Uterus (tissue), 4 donors: ENCODE data around the gene SIK1. TPM values are rescaled to one million over a fixed set of nuclear protein-coding genes. Genes with fewer than 3 reads are reported as not detected.
"Not testable (repeated sequence)": the region's sequence is repeated elsewhere in the genome, so short reads cannot be mapped to it uniquely, and the experiment has no call there.

Experiments
- DNase-seq, 2 donors: peaks; one replicate each; pipeline ENCODE4 v3.0.0-alpha.2; 2019 to 2020
- H3K27ac ChIP-seq, 2 donors: fragments of 200-600 bp; sonication (generic); 1 replicate in 1 of 2; 2 replicates in 1 of 2; pipeline ENCODE4 v1.5.1; 2016 to 2018
- H3K27me3 ChIP-seq, 2 donors: fragments of 200-600 bp; sonication (generic); one replicate each; pipeline ENCODE4 v1.5.1; 2018 to 2019; ENCODE audit warnings: control low read depth in 1 of 2
- H3K36me3 ChIP-seq, 2 donors: fragments of 200-600 bp; sonication (generic); one replicate each; pipeline ENCODE4 v1.5.1; 2019; ENCODE audit warnings: control low read depth in 1 of 2
- H3K4me1 ChIP-seq, 2 donors: fragments of 200-600 bp; sonication (generic); one replicate each; pipeline ENCODE4 v1.5.1; 2018 to 2019; ENCODE audit warnings: control low read depth in 1 of 2
- H3K4me3 ChIP-seq, 2 donors: fragments of 200-600 bp; sonication (generic); 1 replicate in 1 of 2; 2 replicates in 1 of 2; pipeline ENCODE4 v1.5.1; 2018 to 2019; ENCODE audit warnings: mild to moderate bottlenecking in 1 of 2
- H3K9me3 ChIP-seq, 2 donors: fragments of 200-600 bp; sonication (generic); one replicate each; pipeline ENCODE4 v1.5.1; 2019; ENCODE audit warnings: control low read depth in 1 of 2
- intact Hi-C: fragments of 100-400 bp; cut with DNase I; formaldehyde crosslinking; loops from one replicate; pipeline ENCODE4 v1.15.1; 2023; ENCODE audit warnings: low total_unique reads
- total RNA-seq, 4 donors: library from RNA; depleted of rRNA in 3 of 4; stranded (reverse); fragments of >200 nt in 3 of 4; gene quantifications; one replicate each; pipeline versions ENCODE4 v1.1.0 to v1.2.4, GENCODE V29; 2014 to 2023
- donor health status: DM: yes; HTN: yes; CAD: no.

SIK1 gene
- total RNA-seq, 4 donors from 2014 or later, result 4.4 to 64.4 (median 6.9) TPM

DNA sequence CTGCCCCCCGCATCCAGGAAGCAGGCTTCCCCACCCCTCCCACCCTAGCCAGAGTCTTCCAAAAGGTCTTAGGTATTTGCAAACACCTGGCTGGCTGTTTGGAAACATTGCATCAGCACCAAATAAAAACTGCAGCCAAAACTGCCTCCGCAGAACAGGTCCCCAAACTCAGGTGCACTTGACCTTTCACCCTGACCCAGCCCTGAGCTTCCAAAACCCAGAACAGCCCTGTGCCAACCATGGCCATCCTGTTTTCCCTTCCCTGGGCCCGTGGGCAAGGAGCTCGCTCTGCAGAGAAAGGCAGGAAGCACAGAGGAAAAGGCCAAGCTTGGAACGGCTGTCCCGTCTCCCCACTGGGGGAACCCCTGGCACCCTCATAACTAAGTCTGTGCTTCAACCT is 2.0 kb upstream of the SIK1 start:
- H3K27ac ChIP-seq, H3K4me3 ChIP-seq, H3K4me1 ChIP-seq, H3K36me3 ChIP-seq, H3K27me3 ChIP-seq, DNase-seq, intact Hi-C loops, H3K9me3 ChIP-seq: not testable (repeated sequence)

GRCh38 chr21:43427242-43427559 is 270 bp upstream of the SIK1 start:
- intact Hi-C loops, H3K36me3 ChIP-seq, H3K4me3 ChIP-seq, H3K27me3 ChIP-seq, DNase-seq, H3K27ac ChIP-seq, H3K9me3 ChIP-seq, H3K4me1 ChIP-seq: not testable (repeated sequence)

DNA sequence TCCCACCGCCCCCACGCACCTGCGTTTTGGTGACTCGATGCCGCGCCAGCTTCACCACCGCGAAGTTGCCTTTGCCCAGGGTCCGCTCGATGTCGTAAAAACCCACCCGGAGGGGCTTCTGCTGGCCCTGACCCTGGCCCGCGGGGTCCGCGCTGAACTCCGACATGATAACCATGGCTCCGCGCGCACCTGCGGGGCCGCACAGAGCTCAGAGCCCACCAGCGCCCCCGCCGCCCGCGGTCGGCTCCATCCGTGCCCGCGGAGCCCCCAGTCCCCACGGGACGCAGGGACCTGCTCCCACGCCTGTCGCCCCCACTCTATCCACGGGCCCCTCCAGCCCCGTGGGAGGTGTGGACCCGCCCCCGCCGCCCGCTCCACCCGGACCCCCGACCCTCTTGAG is 927 bp downstream of the SIK1 start:
- intact Hi-C loops, H3K27ac ChIP-seq, H3K27me3 ChIP-seq, H3K4me3 ChIP-seq, H3K4me1 ChIP-seq, DNase-seq, H3K9me3 ChIP-seq, H3K36me3 ChIP-seq: not testable (repeated sequence)

DNA sequence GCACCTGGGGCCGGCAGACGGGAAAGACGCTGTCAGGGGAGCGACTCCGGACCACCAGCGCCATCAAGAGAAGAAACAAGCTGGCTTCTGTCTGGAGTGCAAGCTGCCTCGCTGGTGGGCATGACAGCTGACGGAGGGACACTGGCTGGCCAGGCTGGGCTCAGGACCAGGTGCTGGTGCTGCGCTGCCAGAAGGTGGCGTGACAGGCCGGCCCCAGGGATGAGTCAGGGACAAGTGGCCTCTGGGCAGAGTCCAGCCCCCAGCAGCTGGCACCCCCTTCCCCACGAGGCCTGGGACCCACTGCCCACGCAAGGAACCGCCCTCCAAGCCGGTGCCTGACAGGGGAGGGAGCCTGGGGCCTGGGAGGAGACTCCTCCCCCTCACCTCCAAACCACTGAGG is 7.5 kb downstream of the SIK1 start:
- H3K4me3 ChIP-seq, result not testable (repeated sequence)

DNA sequence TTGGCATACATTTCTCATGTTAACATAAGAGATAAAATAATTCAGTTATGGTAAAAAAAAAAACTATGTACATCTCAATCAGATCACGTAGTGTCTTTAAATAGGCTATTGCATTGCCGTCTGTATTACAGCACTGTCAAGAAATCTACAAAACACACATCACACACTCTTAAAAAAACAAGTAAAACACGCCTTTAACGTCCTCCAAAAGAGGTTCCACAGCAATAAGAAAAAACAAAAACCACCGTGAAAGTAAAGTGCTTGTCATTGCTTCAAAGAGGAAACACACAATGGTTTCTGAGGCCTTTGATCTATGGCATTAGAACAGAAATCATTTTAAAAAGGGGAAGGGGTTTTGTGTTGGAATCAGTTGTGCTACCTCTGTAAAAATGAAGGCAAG is 12.4 kb downstream of the SIK1 start:
- H3K27me3 ChIP-seq, H3K27ac ChIP-seq, H3K36me3 ChIP-seq, intact Hi-C loops, H3K4me1 ChIP-seq, H3K4me3 ChIP-seq, H3K9me3 ChIP-seq, DNase-seq: not testable (repeated sequence)

More for the DNA sequence above, 7.5 kb downstream of the SIK1 start:
- intact Hi-C loops, H3K9me3 ChIP-seq, H3K36me3 ChIP-seq, H3K4me1 ChIP-seq, H3K27me3 ChIP-seq, DNase-seq, H3K27ac ChIP-seq: not testable (repeated sequence)

DNA sequence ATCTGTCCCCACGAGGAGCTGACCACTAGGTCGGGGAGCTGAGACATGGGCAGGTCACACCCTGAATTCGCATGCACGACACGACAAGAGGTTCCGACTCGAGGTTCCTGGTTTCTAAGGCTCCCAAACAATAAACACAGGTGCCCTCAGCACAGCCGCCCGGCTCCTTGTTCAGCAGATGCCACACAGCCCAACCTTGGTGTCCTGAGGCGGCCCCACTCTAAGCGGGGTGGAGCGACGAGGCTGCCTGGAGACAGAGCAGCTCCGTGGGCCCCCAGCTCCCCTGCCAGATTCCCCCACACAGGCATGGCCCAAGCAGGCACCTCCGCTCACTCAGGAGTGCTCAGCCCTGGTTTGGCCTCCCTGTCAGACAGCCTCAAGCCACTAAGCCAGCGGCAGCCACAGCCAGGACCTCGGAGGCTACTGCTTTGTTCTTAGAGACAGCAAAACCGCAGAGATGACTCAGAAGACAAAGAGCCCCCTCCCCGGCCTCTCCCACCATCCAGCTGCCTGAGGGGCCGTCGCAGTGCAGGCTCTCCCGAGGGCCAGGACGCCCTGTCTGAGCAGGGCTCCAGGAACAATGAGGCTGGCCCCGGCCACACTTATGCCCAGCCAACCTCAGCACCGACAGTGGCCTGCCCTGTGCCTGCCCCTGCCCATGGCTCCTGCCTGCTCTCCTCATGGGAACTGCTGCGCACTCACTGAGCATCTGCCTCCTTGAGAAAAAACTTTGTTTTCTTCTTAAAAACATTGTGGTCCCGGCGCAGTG is 14.7 kb downstream of the SIK1 start:
- H3K4me3 ChIP-seq, intact Hi-C loops, H3K36me3 ChIP-seq, DNase-seq, H3K4me1 ChIP-seq, H3K27ac ChIP-seq, H3K9me3 ChIP-seq, H3K27me3 ChIP-seq: not testable (repeated sequence)

DNA sequence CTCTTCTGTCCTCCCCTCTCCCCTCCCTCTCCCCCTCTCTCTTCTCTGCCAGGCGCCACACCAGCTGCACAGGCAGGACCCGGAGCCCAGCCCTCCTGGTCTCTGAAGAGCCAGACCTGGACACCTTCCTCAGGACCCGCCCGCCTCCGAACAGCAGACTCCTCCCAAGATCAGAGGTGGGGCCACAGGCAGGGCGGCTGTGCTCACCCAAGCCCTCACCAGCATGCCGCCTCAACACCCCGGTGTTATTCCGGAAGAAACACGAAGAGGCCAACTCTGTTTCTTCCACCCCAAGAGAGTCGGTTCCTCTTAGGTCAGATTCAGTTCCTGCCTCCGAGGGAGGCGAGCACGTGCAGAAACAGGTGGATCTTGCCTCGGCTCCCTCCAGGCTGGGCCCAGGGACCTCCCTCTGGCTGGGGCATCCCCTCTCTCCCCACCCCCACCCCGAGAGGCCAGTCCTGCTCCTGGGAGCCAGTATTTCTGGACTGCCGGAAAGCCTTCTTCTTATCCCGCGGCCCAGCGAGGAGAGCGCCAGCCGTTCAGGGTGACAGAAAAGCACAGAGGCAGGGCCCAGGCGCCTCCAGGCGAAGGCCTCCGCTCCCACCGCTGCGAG is 16.4 kb downstream of the SIK1 start:
- DNase-seq, H3K27ac ChIP-seq, intact Hi-C loops: not testable (repeated sequence)

GRCh38 chr21:43407139-43407538 is 19.8 kb downstream of the SIK1 start:
- H3K4me3 ChIP-seq, intact Hi-C loops, H3K36me3 ChIP-seq, H3K27ac ChIP-seq, H3K9me3 ChIP-seq, DNase-seq, H3K4me1 ChIP-seq, H3K27me3 ChIP-seq: not testable (repeated sequence)

More for the DNA sequence above, 16.4 kb downstream of the SIK1 start:
- H3K36me3 ChIP-seq, H3K9me3 ChIP-seq, H3K4me3 ChIP-seq, H3K27me3 ChIP-seq, H3K4me1 ChIP-seq: not testable (repeated sequence)

GRCh38 chr21:43404450-43404849 is 22.5 kb downstream of the SIK1 start:
- H3K4me3 ChIP-seq, H3K4me1 ChIP-seq, H3K9me3 ChIP-seq, intact Hi-C loops, H3K27ac ChIP-seq, H3K27me3 ChIP-seq, DNase-seq, H3K36me3 ChIP-seq: not testable (repeated sequence)

- intact Hi-C loops, H3K27me3 ChIP-seq, H3K9me3 ChIP-seq, DNase-seq, H3K27ac ChIP-seq, H3K4me3 ChIP-seq, H3K36me3 ChIP-seq, H3K4me1 ChIP-seq: not testable (repeated sequence)
Observed at GRCh38 chr21:43403651-43404430, 23.1 kb downstream of the SIK1 start.

DNA sequence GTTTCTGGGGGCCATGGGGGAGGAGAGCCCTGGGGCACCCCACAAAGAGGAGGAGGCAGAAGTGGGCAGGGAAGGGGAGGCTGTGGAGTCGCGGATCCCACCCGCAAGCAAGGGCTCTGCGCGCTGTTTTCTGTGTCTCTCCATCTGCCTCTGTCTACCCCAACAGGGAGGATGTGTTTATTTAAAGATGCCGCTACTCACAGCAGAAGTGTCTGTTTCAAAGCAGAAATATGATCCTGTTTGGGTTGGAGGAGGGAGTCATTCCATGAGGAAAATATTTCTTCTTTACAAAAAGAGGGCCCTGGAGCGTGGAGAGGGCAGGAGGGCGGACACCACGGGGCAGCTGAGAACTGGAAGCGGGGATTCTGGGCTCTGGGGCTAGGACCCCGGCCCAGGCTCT is 25.8 kb downstream of the SIK1 start:
- intact Hi-C loops, H3K27me3 ChIP-seq, H3K4me3 ChIP-seq, H3K4me1 ChIP-seq, H3K27ac ChIP-seq, DNase-seq, H3K9me3 ChIP-seq, H3K36me3 ChIP-seq: not testable (repeated sequence)

DNA sequence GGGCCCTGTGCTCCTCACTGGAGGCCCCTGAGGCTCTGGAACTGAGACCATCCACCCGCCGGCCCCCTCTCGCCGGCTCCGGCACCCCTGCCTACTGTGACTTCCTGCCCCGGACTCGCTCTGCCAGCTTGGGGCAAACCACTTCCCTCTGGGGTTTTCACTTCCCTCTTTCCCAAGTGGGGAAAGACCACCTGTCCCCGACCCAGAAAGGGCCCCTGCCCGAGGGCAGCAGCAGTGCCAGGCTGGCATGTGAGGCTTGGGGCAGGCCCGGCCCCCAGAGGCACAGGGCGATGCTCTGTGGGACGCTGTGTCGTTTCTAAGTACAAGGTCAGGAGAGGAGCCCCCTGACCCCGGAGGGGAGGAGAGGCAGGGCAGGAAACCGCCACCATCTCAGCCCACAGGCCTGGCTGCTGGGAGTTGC is 27.3 kb downstream of the SIK1 start:
- H3K36me3 ChIP-seq, H3K27ac ChIP-seq, H3K27me3 ChIP-seq, DNase-seq, H3K4me3 ChIP-seq, H3K9me3 ChIP-seq, intact Hi-C loops, H3K4me1 ChIP-seq: not testable (repeated sequence)

DNA sequence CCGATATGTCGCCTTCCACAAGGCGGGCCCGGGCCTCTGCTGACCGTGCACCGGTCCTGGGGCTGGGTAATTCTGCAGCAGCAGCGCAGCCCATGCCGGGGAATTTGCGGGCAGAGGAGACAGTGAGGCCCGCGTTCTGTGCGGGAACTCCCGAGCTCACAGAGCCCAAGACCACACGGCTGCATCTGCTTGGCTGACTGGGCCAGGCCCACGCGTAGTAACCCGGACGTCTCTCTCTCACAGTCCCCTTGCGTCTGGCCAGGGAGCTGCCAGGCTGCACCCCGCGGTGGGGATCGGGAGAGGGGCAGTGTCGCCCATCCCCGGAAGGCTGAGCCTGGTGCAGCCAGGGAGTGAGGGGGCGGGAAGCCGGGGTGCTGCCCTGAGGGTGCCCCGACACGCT is 27.8 kb downstream of the SIK1 start:
- H3K9me3 ChIP-seq, H3K4me1 ChIP-seq, H3K27me3 ChIP-seq, H3K27ac ChIP-seq, H3K36me3 ChIP-seq, H3K4me3 ChIP-seq, DNase-seq, intact Hi-C loops: not testable (repeated sequence)
